NCI-H345 (cell line): Measurements from ENCODE around the gene UNC13D.
"Not testable (repeated sequence)": the region's sequence is repeated elsewhere in the genome, so short reads cannot be mapped to it uniquely, and the experiment has no call there.

ENCODE experiments used
- DNase-seq: peaks from one replicate; lab custom pipeline; 2025; lab: John Stamatoyannopoulos, UW

UNC13D gene

DNA sequence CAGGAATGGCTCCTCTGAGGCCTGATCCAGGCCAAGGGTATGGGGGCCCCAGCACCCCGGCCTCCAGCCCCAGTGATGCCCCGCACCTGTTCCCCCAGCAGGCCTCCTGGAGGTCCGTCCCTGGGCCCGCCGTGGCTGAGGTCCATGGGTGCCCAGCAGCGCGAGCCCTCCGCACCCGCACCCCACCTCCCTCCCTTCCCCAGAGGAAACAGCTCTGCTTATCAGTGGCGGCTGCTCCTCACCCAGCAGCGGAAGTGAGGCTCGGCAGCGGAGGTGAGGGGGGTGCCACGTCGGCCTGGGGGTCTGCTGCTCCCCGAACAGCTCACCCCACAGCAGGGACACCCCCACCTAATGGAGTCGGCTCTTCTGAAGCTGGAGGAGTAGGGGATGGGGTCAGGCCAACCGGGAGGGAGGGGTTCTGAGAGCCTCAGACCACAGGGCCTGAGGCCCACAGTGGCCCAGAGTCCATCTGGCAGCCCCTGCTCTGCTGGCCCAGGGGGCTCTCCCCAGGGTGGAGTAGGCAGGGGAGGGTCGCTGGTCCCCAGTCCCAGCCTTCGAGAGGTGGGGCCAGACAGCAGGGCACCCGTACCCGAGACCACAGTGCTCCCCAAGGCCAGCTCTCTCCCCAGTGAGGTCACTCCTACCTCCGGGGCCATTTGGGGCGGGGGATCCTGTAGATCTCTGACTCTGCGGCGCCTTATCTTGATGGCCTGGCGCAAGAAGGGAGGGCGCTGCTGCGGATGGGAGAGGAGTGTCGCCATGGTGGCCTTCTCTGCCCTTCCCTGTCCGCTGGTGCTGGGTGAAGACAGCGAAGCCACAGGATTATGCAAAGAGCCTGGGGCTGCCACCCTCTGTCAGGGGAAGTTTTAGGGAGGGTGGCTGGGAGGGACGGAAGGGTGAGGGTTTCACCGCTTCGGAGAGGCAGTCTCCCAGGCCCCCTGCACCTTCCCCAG is at the start of gene UNC13D:
Gene UNC13D (minus strand): TSS at position 828 of the 953 bp plus-strand sequence. CDS start 67 bp downstream, at position 761.
- DNase-seq, result no peak

DNA sequence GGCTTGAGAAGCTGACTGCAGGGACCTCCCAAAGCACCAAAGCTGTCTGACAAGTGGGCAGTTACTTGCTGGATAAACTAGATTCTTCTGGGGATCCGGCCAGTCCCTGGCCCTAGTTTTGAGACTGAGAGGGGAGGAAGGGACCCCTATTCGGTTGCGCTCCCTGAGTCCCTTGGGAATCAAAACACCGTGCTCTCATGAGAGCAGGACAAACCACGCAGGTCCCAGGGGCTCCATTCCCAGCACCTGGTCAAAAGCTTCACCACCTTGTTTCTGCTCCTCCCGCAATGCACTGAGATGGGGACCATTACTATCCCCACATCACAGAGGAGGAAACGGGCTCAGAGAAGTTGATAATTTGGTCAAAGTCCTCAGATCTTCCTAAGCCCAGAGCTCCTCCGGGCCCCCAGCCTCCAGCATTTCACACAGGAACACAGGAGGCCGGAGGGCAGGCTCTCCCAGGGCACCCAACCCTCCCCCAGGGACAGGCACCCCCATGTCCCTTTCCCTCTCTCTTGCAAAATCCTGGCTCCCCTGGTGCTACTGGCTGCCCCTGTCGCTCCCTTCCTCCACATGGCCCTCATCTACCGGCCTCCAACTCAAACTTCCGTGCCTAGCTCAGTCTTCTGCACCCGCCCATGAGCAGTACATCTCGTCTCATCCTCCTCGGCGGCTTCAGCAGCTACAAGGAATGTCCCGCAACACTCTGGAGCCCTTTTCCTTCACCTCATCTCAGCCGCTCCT is 49.3 kb upstream of the UNC13D start:
- DNase-seq, result no peak

DNA sequence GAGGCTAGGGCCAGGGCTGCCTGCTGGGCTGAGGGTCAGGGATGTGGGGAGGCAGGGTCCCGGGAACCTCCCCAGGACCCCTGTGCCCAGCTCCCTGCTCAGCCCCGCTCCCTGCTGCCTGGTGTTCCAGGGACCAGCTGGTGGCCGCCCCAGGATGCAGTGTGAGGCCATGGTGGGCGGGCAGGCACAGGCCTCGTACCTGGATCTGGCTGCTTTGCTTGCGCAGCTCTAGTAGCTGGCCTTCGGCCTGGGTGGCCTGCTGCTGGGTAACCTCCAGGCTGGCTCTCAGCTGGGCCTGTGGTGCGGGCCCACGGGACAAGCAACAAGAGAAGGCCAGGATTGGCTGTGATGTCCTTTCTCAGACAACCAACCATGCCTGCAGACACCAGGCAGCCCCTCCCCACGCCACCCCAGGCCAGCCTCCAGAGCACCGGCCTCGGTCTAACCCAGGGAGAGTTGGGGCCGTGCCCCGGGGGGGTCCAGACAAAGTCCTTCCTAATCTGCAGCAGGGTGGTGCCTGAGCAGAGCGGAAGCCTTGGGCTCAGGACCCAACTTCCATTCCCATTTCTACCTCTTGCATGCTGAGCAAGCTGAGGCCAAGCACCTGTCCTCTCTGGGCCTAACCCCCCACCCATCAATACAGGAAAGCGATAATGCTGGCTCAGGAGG is 48.5 kb upstream of the UNC13D start:
- no peak for DNase-seq

DNA sequence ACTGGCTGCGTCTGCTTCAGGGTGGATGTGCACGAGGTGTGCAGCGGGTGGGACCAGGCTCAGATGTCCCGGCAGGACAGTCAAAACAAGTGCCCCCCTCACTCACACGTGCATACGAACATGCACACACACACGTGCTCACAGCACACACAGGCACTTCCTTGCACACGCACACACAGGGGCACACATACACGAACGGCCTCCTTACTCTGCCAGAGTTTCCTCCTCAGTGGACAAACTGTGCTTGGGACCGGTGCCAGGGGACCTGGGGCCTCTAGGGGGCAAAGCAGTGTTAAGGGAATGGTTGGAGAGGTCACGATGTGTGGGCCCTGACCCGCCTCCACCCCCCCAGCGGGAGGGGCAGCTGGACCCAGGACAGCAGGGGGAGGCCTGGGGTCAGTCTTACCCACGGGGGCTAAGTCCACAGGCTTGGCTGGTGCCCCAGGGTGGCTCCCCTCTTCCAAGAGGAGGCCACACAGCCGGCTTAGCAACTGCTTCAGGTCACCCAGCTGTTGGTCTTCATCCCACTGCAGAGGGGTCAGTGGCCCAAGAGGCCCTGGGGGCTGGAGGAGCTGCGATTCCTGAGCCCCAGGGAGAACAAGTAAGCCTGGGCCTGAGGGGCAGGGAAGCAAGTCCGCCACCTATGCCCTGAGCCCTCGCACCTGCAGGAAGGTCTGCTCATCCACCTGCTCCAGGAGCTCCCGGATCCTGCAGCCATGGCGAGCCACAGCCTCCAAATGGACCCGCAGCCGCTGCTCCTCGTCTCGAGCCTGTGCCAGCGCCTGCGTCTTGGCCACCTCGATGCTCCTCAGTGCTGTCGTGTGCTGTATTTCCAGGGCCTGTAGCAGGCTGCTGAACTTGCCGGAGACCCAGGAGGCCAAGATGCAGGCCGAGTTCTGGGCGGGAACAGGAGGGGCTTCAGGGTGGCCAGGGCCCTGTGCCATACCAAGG is 47.7 kb upstream of the UNC13D start:
- no peak for DNase-seq

DNA sequence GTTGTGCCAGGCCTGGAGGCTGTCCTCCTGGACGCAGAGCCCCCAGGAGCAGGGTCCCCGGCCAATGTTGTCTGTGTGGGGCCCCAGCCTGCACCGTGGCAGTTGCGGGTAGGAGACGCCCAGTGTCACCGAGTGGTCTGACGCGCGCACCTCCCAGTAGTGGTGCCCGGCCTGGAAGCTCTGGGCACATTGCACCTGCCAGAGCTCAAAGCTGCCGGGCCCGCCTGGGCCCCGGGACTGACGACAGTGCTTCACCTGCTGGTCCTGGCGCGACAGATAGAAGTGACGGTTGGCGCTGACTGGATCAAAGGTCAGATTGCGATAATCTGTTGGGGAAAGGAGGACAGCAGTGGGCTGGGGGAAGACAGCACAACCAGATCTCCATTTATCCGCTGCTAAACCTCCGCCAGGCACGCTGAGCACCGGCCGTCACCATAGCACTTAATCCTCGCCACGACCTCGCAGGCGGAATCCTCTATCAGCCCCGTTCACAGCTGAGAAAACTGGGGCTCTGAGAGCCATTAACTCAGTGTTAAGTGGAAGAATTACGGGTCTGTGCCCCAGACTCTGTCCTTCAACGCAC is 46.9 kb upstream of the UNC13D start:
- no peak for DNase-seq

DNA sequence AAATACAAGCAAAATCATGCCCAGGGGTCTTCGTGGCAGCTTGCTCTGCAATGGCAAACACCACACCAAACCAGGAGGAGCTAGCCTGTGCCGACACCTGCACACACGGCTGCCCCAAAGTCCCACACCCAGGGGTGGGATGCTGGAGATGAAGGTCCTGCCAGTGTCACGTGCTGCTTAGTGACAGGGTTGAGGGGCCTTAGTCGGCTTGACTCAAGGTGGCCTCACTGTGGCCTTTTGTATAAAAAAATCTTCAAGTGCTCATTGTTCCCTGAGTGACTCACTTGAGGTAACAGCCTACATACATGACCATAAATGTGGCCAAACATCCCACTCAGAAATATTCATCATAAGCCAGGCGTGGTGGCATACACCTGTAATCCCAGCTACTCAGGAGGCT is 45.2 kb upstream of the UNC13D start:
- DNase-seq, result no peak

DNA sequence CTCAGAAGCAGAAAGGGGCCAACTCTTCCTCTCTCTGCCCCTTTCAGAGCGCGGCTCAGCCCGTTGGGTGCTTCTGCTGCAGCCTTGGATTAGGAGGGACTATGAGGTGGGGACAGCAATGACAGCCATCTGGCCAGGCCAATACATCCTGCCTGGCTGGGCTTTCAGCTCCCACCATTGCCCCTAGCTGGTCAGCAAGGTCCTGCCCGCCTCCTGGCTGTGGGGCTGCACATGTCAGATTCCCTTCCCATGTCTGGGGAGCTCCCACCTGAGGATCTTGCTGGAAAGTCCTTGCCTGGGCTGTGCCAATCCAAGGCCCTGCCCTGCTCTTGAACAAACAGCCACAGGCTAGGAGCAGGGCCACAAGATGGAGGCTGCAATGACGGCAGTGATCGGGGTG is 44.3 kb upstream of the UNC13D start:
- DNase-seq, result no peak

DNA sequence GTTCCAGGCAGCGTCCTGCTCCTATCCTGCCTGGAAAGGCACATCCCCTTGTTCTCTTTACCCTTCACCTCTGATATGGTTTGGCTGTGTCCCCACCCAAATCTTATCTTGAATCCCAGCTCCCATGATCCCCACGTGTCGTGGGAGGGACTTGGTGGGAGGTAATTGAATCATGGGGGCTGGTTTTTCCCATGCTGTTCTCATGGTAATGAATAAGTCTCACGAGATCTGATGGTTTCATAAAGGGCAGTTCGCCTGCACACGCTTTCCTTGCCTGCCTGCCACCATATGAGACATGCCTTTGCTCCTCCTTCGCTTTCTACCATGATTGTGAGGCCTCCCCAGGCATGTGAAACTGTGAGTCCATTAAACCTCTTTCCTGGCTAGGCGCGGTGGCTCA is 41.7 kb upstream of the UNC13D start:
- not testable (repeated sequence) for DNase-seq

DNA sequence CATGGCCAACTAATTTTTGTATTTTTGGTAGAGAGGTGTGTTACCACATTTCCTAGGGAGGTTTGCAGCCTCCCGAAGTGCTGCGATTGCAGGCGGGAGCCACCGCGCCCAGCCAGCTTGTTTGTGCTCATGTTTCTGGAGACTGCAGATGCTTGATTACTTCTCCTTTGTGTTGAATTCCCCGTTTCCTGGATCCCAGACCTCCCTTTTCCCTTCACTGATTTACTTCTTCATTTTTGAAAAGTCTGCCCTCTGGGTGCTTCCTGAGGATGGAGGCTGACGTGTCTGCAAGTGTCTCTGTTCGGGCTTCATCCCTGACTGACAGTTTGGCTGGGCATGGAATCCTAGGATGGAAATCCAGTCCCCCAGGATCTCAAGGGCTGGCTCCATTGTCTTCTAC is 41.2 kb upstream of the UNC13D start:
- no peak for DNase-seq

DNA sequence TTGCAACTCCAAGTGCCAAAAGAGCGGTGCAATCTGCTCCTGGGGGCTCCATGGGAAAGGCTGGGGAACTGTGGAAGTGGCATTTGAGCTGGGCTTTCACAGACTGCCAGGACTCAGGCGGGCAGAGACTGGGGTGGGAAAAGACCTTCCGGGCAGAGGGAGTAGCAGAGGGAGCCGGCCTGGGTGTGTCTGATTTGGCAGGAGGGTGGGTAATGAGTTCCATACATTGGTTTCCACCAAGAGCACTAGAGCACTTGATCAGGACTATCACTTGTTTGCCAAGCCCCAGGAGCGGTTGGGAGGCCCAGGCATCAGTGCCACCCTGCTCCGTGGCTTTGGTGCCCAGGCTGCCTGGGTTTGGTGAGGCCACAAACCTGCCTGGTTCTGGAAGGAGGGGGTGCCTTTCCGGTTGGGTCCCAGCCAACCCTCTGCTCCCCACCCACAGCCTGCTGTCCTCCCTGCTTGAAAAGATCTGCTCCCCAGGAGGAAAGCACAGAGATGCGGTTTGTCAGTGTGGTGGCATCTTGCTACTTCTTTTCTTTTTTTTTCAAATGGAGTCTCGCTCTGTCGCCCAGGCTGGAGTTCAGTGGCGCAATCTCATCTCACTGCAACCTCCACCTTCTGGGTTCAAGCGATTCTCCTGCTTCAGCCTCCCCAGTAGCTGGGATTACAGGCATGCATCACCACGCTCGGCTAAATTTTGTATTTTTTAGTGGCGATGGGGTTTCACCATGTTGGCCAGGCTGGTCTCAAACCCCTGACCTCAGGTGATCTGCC is 37.7 kb upstream of the UNC13D start:
- no peak for DNase-seq

DNA sequence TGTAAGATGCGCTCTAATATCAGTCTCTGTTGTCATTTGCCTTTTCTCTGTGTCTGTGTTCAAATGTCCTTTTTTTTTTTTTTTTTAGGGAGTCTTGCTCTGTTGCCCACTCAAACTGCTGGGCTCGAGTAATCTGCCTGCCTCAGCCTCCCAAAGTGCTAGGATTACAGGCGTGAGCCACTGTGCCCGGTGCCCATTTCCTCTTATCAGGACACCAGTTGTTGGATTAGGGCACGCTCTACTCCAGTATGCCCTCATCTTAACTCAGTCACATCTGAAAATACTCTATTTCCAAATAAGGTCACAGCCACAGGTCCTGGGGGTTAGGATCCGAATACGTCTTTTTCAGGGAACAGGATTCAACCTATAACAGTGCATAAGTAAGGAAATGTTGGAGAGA is 36.1 kb upstream of the UNC13D start:
- no peak for DNase-seq

DNA sequence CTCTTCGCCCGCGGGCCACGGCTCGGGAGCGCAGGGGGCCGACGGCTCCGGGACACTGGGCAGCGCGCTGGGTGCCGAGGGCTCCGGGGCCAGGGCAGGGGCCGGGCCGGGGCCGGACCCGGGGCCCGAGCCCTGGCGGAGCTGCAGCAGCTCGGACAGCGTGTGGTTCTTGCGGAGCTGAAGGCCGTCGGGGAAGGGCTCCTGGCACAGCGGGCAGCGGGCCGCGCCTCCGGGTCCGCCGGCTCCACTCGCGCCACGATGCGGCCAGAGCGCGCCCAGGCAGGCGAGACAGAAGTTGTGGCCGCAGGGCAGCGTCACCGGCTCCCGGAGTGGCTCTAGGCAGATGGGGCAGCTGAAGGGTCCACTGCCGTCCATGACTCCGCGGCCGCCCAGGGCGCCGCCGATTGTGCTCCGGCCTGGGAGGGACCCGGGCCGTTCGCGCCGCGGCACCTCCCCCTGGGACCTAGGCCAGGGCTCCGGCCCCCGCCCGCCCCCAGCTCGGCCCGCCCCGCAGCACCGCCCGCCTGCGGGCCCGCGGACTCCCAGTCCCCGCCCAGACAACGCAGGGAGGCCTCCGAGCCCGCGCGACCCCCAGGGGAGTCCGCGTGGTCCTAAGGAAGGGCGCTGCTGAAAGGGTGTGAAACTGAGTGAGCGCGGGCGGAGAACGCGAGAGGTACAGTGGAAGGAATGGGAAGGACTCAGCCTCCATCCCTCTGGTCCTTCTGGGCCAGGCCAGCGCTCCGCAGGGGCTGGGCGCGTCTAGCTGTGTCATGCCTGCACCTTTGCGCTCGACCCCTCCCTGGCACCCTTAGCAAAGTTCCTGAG is 34.2 kb upstream of the UNC13D start, which contains the start of gene TRIM47:
Gene TRIM47 (minus strand): TSS at position 408 of the 825 bp plus-strand sequence. CDS start 33 bp downstream, at position 375.
- DNase-seq, result no peak

DNA sequence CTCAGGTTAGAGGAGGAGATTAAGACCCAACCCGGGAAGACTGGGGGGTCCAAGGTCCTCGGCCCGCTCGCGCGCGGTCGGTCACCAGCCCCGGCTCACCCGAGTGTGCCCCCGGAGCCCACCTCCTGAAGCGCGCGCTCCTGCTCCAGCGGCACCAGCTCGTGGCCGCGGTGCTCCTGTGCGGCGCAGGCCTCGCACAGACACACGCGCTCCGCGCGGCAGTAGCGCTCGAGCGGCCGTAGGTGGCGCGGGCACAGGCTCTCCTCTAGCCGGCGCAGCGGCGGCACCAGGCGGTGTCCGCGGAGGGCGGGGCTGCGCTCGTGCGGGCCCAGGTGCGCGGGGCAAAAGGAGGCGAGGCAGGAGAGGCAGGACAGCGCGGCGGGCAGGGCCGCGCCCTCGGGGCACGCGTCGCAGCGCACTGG is 33.6 kb upstream of the UNC13D start:
- peak; percentile 66 for DNase-seq

DNA sequence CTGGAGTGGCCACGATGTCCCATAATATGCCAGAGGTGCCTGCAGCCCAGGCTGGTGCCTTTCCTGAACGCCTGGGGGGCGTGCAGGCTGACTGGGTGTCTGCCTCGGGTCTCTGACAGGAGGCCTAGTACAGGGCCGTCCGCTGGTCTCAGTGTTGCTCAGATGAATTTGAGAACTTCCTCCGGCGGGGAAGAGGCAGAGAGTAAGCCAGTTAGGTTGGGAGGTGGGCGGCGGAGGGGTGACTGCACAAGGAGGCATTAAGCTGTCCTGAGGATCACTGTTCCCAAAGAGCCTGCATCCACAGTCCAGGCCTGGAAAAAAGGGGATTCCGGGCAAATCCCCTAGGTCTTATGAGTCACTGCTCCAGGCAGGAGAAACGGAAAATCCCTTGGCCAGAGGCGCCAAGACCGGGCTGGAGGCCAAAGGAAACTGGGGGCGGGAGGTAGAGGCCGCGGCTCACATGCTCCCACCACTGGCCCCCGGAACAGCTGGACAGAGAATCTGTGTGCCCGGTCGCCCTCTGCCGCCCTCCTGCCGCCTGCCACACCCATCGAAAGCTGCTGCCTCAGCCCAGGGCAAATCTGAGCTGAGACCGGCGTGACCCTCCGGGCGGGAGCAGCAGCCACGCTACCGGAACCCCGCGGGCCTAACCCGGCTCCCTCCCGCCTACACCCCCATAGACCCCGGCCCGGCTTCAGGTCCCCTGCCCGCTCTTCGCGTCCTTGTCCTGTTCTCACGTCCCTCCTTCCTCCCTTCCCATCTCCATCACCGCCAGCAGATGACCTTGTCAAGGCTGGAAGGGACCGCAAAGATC is 32.9 kb upstream of the UNC13D start:
- DNase-seq, result no peak

DNA sequence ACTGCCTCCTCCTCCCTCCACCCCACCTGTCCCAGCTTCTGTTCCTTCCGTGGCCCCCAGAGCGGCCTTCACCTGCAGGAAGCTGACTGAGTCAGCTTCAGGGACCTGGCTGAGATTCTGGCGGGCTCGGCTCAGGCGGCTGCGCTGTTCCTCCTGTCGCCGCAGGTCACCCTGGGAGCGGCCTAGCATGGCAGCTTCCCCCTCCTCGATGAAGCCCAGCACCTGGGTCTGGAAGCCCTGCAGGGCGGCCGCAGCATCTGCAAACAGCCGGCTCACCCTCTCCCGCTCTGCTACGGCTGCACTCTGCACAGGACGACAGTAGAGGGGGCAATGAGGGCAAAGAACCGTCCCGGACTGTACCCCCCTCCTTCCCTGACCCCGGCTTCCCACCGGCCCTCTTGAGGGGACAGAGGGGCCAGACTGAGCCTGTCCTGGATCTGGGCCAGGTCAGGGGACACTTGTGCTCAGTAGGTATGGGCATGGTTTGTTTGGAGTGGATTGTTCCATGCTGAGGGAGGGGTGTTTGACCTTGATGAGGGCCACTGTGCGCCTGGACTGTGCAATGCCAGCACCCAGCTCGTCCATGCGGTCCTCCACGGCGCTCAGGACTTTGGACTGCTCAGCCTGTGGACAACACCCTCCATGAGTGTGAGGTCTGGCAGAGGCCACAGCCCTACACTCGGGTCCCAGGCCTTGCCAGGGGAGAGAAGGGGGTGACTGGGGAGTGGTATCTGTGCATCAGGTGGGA is 32.2 kb upstream of the UNC13D start:
- peak; percentile 62 for DNase-seq

DNA sequence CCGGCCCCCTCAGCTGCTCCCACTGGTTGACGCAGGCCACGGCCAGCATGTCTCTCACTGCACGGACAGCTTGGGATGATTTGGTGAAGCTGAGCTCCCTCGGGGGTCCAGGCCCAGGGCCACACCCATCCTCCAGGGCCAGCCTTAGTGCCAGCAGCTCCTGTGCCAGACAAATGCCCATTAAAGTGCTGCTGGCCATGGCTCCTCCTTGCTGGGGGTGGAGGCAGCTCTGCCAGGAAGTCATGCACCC is 31.7 kb upstream of the UNC13D start:
- DNase-seq, result no peak

DNA sequence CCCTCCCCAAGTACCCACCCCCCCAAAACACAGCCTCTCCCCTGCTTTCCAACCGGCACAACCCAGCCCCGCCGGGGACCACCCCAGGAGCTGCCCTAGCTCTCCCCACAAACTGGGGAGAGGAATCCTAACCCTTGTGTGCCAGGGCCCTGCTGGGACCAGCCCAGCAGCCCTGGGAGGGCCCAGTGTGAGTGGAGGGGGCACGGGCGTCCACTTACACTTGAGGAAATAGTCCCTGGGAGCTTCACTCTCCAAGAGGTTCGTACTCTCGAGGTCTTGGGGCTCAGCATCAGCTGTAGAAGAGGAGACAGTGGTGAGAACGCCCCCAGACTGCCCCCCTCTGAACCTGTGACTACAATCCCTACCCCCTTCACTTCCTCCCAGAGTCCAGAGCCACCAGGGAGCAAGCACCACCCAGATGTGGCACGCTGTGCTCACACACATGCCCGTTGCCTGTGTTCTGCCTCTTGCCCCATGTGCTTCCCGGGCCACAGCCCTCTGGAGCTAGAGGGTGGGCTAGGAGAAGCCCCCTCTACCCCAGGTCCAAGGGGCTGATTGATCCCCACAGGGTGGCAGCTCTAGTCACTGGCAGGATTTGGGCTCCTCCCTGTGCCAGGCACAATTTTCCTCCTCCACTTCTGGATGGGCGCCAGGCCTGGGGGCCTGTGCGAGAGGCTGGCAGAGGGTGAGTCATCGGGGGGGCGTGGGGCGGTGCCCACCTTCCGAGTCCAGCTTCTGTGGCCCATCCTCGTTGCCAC is 31.2 kb upstream of the UNC13D start:
- DNase-seq, result peak; percentile 56
